Keratinocyte (primary cell): ENCODE results near the gene SMLR1. TPM values are rescaled to one million over a fixed set of nuclear protein-coding genes. Genes with fewer than 3 reads are reported as not detected.

Experiments
- DNase-seq: peaks from one replicate; pipeline ENCODE4 v3.0.0-alpha.2; 2011; ENCODE audit warnings: low read depth, missing footprints, low spot score
- FAIRE-seq: peaks from 2 replicates; lab custom pipeline; 2011; peaks lifted over from hg19 to GRCh38; lab: Jason Lieb, UNC
- H2AFZ ChIP-seq: 2 replicates; pipeline ENCODE4 v1.6.0; 2012; ENCODE audit warnings: low read length, control low read depth, inconsistent platforms; ENCODE audit not compliant: control insufficient read depth
- H3K27ac ChIP-seq: 2 replicates; pipeline ENCODE4 v1.5.1; 2011; ENCODE audit warnings: low read length; ENCODE audit not compliant: control insufficient read depth, insufficient read depth
- H3K27me3 ChIP-seq: 3 replicates; pipeline ENCODE4 v1.6.0; 2011; ENCODE audit warnings: low read length; ENCODE audit not compliant: control insufficient read depth, insufficient read depth; ENCODE audit errors: extremely low read depth
- H3K36me3 ChIP-seq, 2 experiments: 2 replicates in 1 of 2; 3 replicates in 1 of 2; pipeline ENCODE4 v1.5.1; 2011; ENCODE audit warnings: low read length in 2 of 2, mild to moderate bottlenecking in 1 of 2; ENCODE audit not compliant: control insufficient read depth in 2 of 2, insufficient read depth in 2 of 2; ENCODE audit errors: extremely low read depth in 1 of 2
- H3K4me1 ChIP-seq: 3 replicates; pipeline ENCODE4 v1.5.1; 2011; ENCODE audit warnings: low read length; ENCODE audit not compliant: control insufficient read depth, insufficient read depth; ENCODE audit errors: extremely low read depth
- H3K4me2 ChIP-seq: 3 replicates; pipeline ENCODE4 v1.6.0; 2011; ENCODE audit warnings: low read depth, low read length; ENCODE audit not compliant: control insufficient read depth, insufficient read depth; ENCODE audit errors: extremely low read depth
- H3K4me3 ChIP-seq, 3 experiments: fragments of 200-600 bp in 1 of 3; sonication (generic) in 1 of 3; 2 replicates in 2 of 3; 3 replicates in 1 of 3; pipeline ENCODE4 v1.5.1; 2011 to 2016; ENCODE audit warnings: low read length in 3 of 3, mild to moderate bottlenecking in 3 of 3, control low read depth in 2 of 3, inconsistent platforms in 1 of 3, low read depth in 1 of 3, mixed read lengths in 1 of 3, mixed run types in 1 of 3, moderate library complexity in 1 of 3; ENCODE audit not compliant: control insufficient read depth in 2 of 3, insufficient read depth in 2 of 3; ENCODE audit errors: extremely low read depth in 1 of 3
- H3K79me2 ChIP-seq: 2 replicates; pipeline ENCODE4 v1.6.0; 2012; ENCODE audit warnings: low read length; ENCODE audit not compliant: control insufficient read depth, insufficient read depth
- H3K9ac ChIP-seq: 3 replicates; pipeline ENCODE4 v1.6.0; 2011; ENCODE audit warnings: low read length; ENCODE audit not compliant: control insufficient read depth, insufficient read depth; ENCODE audit errors: extremely low read depth
- H3K9me1 ChIP-seq: 3 replicates; pipeline ENCODE4 v1.6.0; 2011; ENCODE audit warnings: low read length; ENCODE audit not compliant: control insufficient read depth, insufficient read depth; ENCODE audit errors: extremely low read depth
- H3K9me3 ChIP-seq: 2 replicates; pipeline ENCODE4 v1.5.1; 2012; ENCODE audit warnings: low read depth, low read length; ENCODE audit not compliant: control insufficient read depth
- H4K20me1 ChIP-seq: 3 replicates; pipeline ENCODE4 v1.6.0; 2011; ENCODE audit warnings: low read length; ENCODE audit not compliant: control insufficient read depth, insufficient read depth; ENCODE audit errors: extremely low read depth
- CTCF ChIP-seq, 3 experiments: IDR thresholded peaks in 1 of 3; conservative IDR thresholded peaks in 1 of 3; optimal IDR thresholded peaks in 1 of 3; 2 replicates in 2 of 3; 3 replicates in 1 of 3; pipeline versions ENCODE3 to v1.5.1; 2011; ENCODE audit warnings: low read length in 3 of 3, mild to moderate bottlenecking in 3 of 3, moderate library complexity in 2 of 3, control low read depth in 1 of 3, inconsistent platforms in 1 of 3; ENCODE audit not compliant: insufficient read depth in 2 of 3; ENCODE audit errors: extremely low read depth in 1 of 3
- EZH2 ChIP-seq: IDR thresholded peaks from one replicate; pipeline ENCODE4 v1.6.1; 2012; ENCODE audit warnings: inconsistent platforms, mild to moderate bottlenecking, low read length, moderate library complexity
- dilution Hi-C: fragments of 300-500 bp; cut with MboI; formaldehyde crosslinking; loops from one replicate; pipeline ENCODE4 v1.7.0; 2020; ENCODE audit warnings: low sequenced_read_pairs; ENCODE audit not compliant: extremely low pct_ligation_motif_present
- polyA plus RNA-seq, 5 experiments: library from polyadenylated mRNA; depleted of rRNA in 3 of 5; stranded (reverse) in 3 of 5; stranded (forward) in 1 of 5; unstranded in 1 of 5; fragments of >200 nt; gene quantifications; 1 replicate in 1 of 5; 2 replicates in 3 of 5; 3 replicates in 1 of 5; pipeline versions ENCODE4 v1.2.1 to v1.2.3, GENCODE V29; 2011 to 2012; ENCODE audit warnings: missing spikeins in 2 of 5, low read depth in 1 of 5, low replicate concordance in 1 of 5

Gene SMLR1
- polyA plus RNA-seq, 1 donor (not counting 4 experiments of a cell fraction or from before 2014, with no cell fraction given): not detected

GRCh38 chr6:130829333-130829910, 2.2 kb downstream of the SMLR1 start:
- Histone ChIP-seq H2AFZ (no peak overlapping the region), H3K36me3 (no peaks in the 10 kb centered on the region), H3K4me3 (no peak overlapping the region), H3K79me2 (no peaks in the 10 kb centered on the region), H3K9ac (no peak overlapping the region), H3K4me1 (no peaks in the 10 kb centered on the region), H3K9me1 (no peaks in the 10 kb centered on the region), H3K9me3 (no peaks in the 10 kb centered on the region), H4K20me1 (no peaks in the 10 kb centered on the region), H3K27me3 (peaks cover under 1% of the 10 kb centered on the region), H3K27ac (no peak overlapping the region), H3K4me2 (no peak overlapping the region)
- dilution Hi-C loops: no loop called here
- FAIRE-seq (no peak), DNase-seq (no peak)
- TF ChIP-seq CTCF (optimal IDR thresholded peaks at IDR 0.05 in 1 of 3, IDR thresholded peaks at IDR 0.05 in 1 of 3, conservative IDR thresholded peaks at IDR 0.05 in 1 of 3; ENCODE audit: extremely low read depth in 1 of 3, insufficient read depth in 2 of 3, low read length in 3 of 3): no peak
- no peak for TF ChIP-seq EZH2

- FAIRE-seq (no peak), DNase-seq (no peak)
- dilution Hi-C loops: no loop called here
- Histone ChIP-seq H3K9me1 (no peaks in the 10 kb centered on the region), H3K36me3 (no peaks in the 10 kb centered on the region), H3K9me3 (no peaks in the 10 kb centered on the region), H3K27me3 (no peaks in the 10 kb centered on the region), H3K9ac (no peak overlapping the region), H4K20me1 (no peaks in the 10 kb centered on the region), H3K27ac (no peak overlapping the region), H3K4me3 (no peak overlapping the region), H2AFZ (no peak overlapping the region), H3K79me2 (no peaks in the 10 kb centered on the region), H3K4me1 (no peaks in the 10 kb centered on the region), H3K4me2 (no peak overlapping the region)
- TF ChIP-seq CTCF (optimal IDR thresholded peaks at IDR 0.05 in 1 of 3, IDR thresholded peaks at IDR 0.05 in 1 of 3, conservative IDR thresholded peaks at IDR 0.05 in 1 of 3; ENCODE audit: extremely low read depth in 1 of 3, insufficient read depth in 2 of 3, low read length in 3 of 3) (no peak), EZH2 (no peak)
These were observed 4.4 kb downstream of the SMLR1 start for GRCh38 chr6:130831607-130832006.
